NT2/D1 (cell line): Measurements from ENCODE around the gene PTPRG.

Experiments
- SUZ12 ChIP-seq: IDR thresholded peaks from 2 replicates; pipeline ENCODE4 v1.6.1; 2011; ENCODE audit not compliant: insufficient read length, insufficient read depth; ENCODE audit errors: extremely low read depth
- YY1 ChIP-seq: IDR thresholded peaks from 2 replicates; pipeline ENCODE4 v1.6.1; 2011; ENCODE audit not compliant: insufficient read length, insufficient read depth

- TF ChIP-seq YY1: no peak
- no peak for TF ChIP-seq SUZ12
Observed at GRCh38 chr3:62226601-62227339, 665.4 kb downstream of the PTPRG start.
